HepG2 (cell line): Measurements from ENCODE around the gene ZNF444. TPM values are rescaled to one million over a fixed set of nuclear protein-coding genes. Genes with fewer than 3 reads are reported as not detected.

Source experiments
- KAT7 ChIP-seq: IDR thresholded peaks from 2 replicates; pipeline ENCODE4 v1.6.1; 2018; ENCODE audit warnings: borderline replicate concordance, missing compliant biosample characterization
- NFE2L1 ChIP-seq: sonication (generic); formaldehyde crosslinking; IDR thresholded peaks from 2 replicates; pipeline ENCODE4 v1.4.0; 2020; ENCODE audit warnings: missing genetic modification reagents, mild to moderate bottlenecking, borderline replicate concordance
- PRPF4 ChIP-seq: fragments of 200-400 bp; formaldehyde crosslinking; IDR thresholded peaks from 2 replicates; pipeline ENCODE4 v1.6.1; 2016; ENCODE audit warnings: low read length, low read depth; ENCODE audit not compliant: poor library complexity, severe bottlenecking
- SMC3 ChIP-seq: IDR thresholded peaks from 2 replicates; pipeline ENCODE4 v1.6.1; 2011; ENCODE audit warnings: low read length, improper control_type of control experiment
- TAF1 ChIP-seq: sonication (generic); formaldehyde crosslinking; IDR thresholded peaks from 2 replicates; pipeline ENCODE4 v1.4.0; 2020; ENCODE audit warnings: missing genetic modification reagents
- TBX3 ChIP-seq: fragments of 450-650 bp; IDR thresholded peaks from 2 replicates; pipeline ENCODE4 v1.6.1; 2017; ENCODE audit warnings: antibody characterized with exemption, mild to moderate bottlenecking, inconsistent platforms, borderline replicate concordance
- TOPORS ChIP-seq: sonication (generic); formaldehyde crosslinking; IDR thresholded peaks from 2 replicates; pipeline ENCODE4 v1.8.0; 2023; ENCODE audit warnings: mild to moderate bottlenecking, missing genetic modification reagents
- ZIK1 ChIP-seq: sonication (generic); formaldehyde crosslinking; IDR thresholded peaks from 2 replicates; pipeline ENCODE4 v1.5.0; 2020; ENCODE audit warnings: mild to moderate bottlenecking, low read depth, missing genetic modification reagents, borderline replicate concordance
- ZNF101 ChIP-seq: sonication (generic); formaldehyde crosslinking; IDR thresholded peaks from 2 replicates; pipeline ENCODE4 v1.4.0; 2020; ENCODE audit warnings: mild to moderate bottlenecking, low read depth, missing genetic modification reagents, borderline replicate concordance
- ZNF260 ChIP-seq: sonication (generic); formaldehyde crosslinking; IDR thresholded peaks from 2 replicates; pipeline ENCODE4 v1.4.0; 2020; ENCODE audit warnings: missing genetic modification reagents, low read depth, mild to moderate bottlenecking, borderline replicate concordance
- ZNF264 ChIP-seq: sonication (generic); formaldehyde crosslinking; IDR thresholded peaks from 2 replicates; pipeline ENCODE4 v1.4.0; 2020; ENCODE audit warnings: missing genetic modification reagents
- ZNF512B ChIP-seq: sonication (generic); formaldehyde crosslinking; IDR thresholded peaks from 2 replicates; pipeline ENCODE4 v1.5.1; 2020; ENCODE audit warnings: missing genetic modification reagents, mild to moderate bottlenecking, borderline replicate concordance
- ZNF569 ChIP-seq: sonication (generic); formaldehyde crosslinking; IDR thresholded peaks from 2 replicates; pipeline ENCODE4 v1.5.0; 2020; ENCODE audit warnings: mild to moderate bottlenecking, missing genetic modification reagents, moderate library complexity, borderline replicate concordance
- ZNF660 ChIP-seq: sonication (generic); formaldehyde crosslinking; IDR thresholded peaks from 2 replicates; pipeline ENCODE4 v1.5.1; 2020; ENCODE audit warnings: mild to moderate bottlenecking, low read depth, missing genetic modification reagents, borderline replicate concordance
- ZSCAN25 ChIP-seq: sonication (generic); formaldehyde crosslinking; IDR thresholded peaks from 2 replicates; pipeline ENCODE4 v1.8.0; 2022; ENCODE audit warnings: mild to moderate bottlenecking, missing genetic modification reagents
- ZSCAN29 ChIP-seq: sonication (generic); formaldehyde crosslinking; conservative IDR thresholded peaks from 2 replicates; pipeline ENCODE4 v1.4.0; 2020; ENCODE audit warnings: mild to moderate bottlenecking, missing genetic modification reagents
- polyA plus RNA-seq, 8 experiments: library from polyadenylated mRNA; depleted of rRNA in 3 of 8; stranded (reverse) in 7 of 8; unstranded in 1 of 8; fragments of >200 nt; fragmentation: Illumina TruSeq in 4 of 8; extraction: Trizol in 4 of 8; gene quantifications; 2 replicates each; pipeline versions ENCODE4 v1.2.1 to v1.2.3, GENCODE V29; 2011 to 2016; ENCODE audit warnings: low read depth in 4 of 8, missing spikeins in 1 of 8, mixed read lengths in 1 of 8; ENCODE audit not compliant: insufficient read depth in 1 of 8
- total RNA-seq, 5 experiments: library from RNA; depleted of rRNA; stranded (reverse); fragments of >200 nt; fragmentation: Illumina TruSeq; extraction: Trizol; gene quantifications; 2 replicates each; pipeline ENCODE4 v1.2.3, GENCODE V29; 2016; ENCODE audit warnings: low read depth in 1 of 5
- TF ChIP-seq, protein P1 (sequence below): sonication (generic); formaldehyde crosslinking; IDR thresholded peaks from 2 replicates; pipeline ENCODE4 v1.4.0; 2020; ENCODE audit warnings: mild to moderate bottlenecking, missing genetic modification reagents
- TF ChIP-seq, protein P2 (sequence below): IDR thresholded peaks from 2 replicates; pipeline ENCODE4 v1.6.1; 2016; ENCODE audit warnings: missing biosample characterization, missing genetic modification reagents, low read depth

The ZNF444 gene
- total and polyA plus RNA-seq, 2 of the 13 experiments (the other 11 are each of a cell fraction or from before 2014, with no cell fraction given): 27.4 to 30.3 TPM

- TF ChIP-seq NFE2L1 (CRISPR knock-in tag) (no peak), ZNF569 (CRISPR knock-in tag) (no peak), SMC3 (no peak), ZSCAN29 (CRISPR knock-in tag) (no peak), ZNF260 (no peak), TBX3 (no peak), ZIK1 (CRISPR knock-in tag) (no peak), ZNF101 (no peak), ZNF512B (no peak), ZNF264 (CRISPR knock-in tag) (peak; percentile 46; the same call in 1 of the 2 replicates), TOPORS (CRISPR knock-in tag) (no peak), KAT7 (CRISPR knock-in tag) (no peak), ZNF660 (CRISPR knock-in tag) (no peak), PRPF4 (no peak), ZSCAN25 (CRISPR knock-in tag) (no peak), TAF1 (CRISPR knock-in tag) (peak; percentile 19; the same call in 1 of the 2 replicates)
- TF ChIP-seq, protein P1, sequence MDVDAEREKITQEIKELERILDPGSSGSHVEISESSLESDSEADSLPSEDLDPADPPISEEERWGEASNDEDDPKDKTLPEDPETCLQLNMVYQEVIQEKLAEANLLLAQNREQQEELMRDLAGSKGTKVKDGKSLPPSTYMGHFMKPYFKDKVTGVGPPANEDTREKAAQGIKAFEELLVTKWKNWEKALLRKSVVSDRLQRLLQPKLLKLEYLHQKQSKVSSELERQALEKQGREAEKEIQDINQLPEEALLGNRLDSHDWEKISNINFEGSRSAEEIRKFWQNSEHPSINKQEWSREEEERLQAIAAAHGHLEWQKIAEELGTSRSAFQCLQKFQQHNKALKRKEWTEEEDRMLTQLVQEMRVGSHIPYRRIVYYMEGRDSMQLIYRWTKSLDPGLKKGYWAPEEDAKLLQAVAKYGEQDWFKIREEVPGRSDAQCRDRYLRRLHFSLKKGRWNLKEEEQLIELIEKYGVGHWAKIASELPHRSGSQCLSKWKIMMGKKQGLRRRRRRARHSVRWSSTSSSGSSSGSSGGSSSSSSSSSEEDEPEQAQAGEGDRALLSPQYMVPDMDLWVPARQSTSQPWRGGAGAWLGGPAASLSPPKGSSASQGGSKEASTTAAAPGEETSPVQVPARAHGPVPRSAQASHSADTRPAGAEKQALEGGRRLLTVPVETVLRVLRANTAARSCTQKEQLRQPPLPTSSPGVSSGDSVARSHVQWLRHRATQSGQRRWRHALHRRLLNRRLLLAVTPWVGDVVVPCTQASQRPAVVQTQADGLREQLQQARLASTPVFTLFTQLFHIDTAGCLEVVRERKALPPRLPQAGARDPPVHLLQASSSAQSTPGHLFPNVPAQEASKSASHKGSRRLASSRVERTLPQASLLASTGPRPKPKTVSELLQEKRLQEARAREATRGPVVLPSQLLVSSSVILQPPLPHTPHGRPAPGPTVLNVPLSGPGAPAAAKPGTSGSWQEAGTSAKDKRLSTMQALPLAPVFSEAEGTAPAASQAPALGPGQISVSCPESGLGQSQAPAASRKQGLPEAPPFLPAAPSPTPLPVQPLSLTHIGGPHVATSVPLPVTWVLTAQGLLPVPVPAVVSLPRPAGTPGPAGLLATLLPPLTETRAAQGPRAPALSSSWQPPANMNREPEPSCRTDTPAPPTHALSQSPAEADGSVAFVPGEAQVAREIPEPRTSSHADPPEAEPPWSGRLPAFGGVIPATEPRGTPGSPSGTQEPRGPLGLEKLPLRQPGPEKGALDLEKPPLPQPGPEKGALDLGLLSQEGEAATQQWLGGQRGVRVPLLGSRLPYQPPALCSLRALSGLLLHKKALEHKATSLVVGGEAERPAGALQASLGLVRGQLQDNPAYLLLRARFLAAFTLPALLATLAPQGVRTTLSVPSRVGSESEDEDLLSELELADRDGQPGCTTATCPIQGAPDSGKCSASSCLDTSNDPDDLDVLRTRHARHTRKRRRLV (CRISPR knock-in tag): no peak
- TF ChIP-seq, protein P2, sequence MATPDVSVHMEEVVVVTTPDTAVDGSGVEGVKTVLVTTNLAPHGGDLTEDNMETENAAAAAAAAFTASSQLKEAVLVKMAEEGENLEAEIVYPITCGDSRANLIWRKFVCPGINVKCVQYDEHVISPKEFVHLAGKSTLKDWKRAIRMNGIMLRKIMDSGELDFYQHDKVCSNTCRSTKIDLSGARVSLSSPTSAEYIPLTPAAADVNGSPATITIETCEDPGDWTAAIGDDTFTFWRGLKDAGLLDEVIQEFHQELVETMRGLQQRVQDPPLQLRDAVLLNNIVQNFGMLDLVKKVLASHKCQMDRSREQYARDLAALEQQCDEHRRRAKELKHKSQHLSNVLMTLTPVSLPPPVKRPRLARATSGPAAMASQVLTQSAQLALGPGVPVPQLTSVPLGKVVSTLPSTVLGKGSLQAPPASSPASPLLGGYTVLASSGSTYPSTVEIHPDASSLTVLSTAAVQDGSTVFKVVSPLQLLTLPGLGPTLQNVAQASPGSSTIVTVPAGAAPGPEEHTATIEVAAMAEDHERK (CRISPR knock-in tag): peak; percentile 80
Measured at GRCh38 chr19:56140583-56141416, at the start of gene ZNF444 (continued).
